GM23248 (cell line): ENCODE measurements around the gene ATP8A2. TPM values are rescaled to one million over a fixed set of nuclear protein-coding genes. Genes with fewer than 3 reads are reported as not detected.

Experiments
- DNase-seq: peaks from one replicate; pipeline ENCODE4 v3.0.0-alpha.2; 2015
- H2AFZ ChIP-seq: fragments of 200-600 bp; sonication (generic); 2 replicates; pipeline ENCODE4 v1.6.1; 2016; ENCODE audit warnings: antibody characterized with exemption
- H3F3A ChIP-seq: fragments of 200-600 bp; sonication (generic); 2 replicates; pipeline ENCODE4 v1.6.1; 2016; ENCODE audit warnings: mild to moderate bottlenecking, antibody characterized with exemption, mixed run types; ENCODE audit not compliant: insufficient read depth
- H3K27ac ChIP-seq: fragments of 200-600 bp; sonication (generic); 2 replicates; pipeline ENCODE4 v1.5.1; 2016; ENCODE audit warnings: mild to moderate bottlenecking
- H3K27me3 ChIP-seq: fragments of 200-600 bp; sonication (generic); replicated peaks from 2 replicates; pipeline ENCODE4 v1.6.1; 2016; ENCODE audit warnings: mild to moderate bottlenecking; ENCODE audit not compliant: insufficient read depth
- H3K36me3 ChIP-seq: fragments of 200-600 bp; sonication (generic); 2 replicates; pipeline ENCODE4 v1.6.1; 2016; ENCODE audit warnings: low read depth, mild to moderate bottlenecking
- H3K4me1 ChIP-seq: fragments of 200-600 bp; sonication (generic); 2 replicates; pipeline ENCODE4 v1.6.1; 2016; ENCODE audit warnings: mild to moderate bottlenecking; ENCODE audit not compliant: insufficient read depth
- H3K4me2 ChIP-seq: fragments of 200-600 bp; sonication (generic); one replicate; pipeline ENCODE4 v1.6.1; 2016; ENCODE audit warnings: mild to moderate bottlenecking; ENCODE audit not compliant: unreplicated experiment
- H3K4me3 ChIP-seq: fragments of 200-600 bp; sonication (generic); 2 replicates; pipeline ENCODE4 v1.5.1; 2016; ENCODE audit warnings: mild to moderate bottlenecking
- H3K79me2 ChIP-seq: fragments of 200-600 bp; sonication (generic); 2 replicates; pipeline ENCODE4 v1.6.1; 2016; ENCODE audit warnings: mild to moderate bottlenecking; ENCODE audit not compliant: insufficient read depth
- H3K9ac ChIP-seq: fragments of 200-600 bp; sonication (generic); 2 replicates; pipeline ENCODE4 v1.6.1; 2016; ENCODE audit warnings: mild to moderate bottlenecking
- H3K9me2 ChIP-seq: fragments of 200-600 bp; sonication (generic); 2 replicates; pipeline ENCODE4 v1.6.1; 2016; ENCODE audit warnings: mixed run types, mild to moderate bottlenecking, moderate library complexity; ENCODE audit not compliant: insufficient read depth
- H3K9me3 ChIP-seq: fragments of 200-600 bp; sonication (generic); one replicate; pipeline ENCODE4 v1.6.1; 2017; ENCODE audit warnings: low read depth
- H4K20me1 ChIP-seq: fragments of 200-600 bp; sonication (generic); 2 replicates; pipeline ENCODE4 v1.6.0; 2016; ENCODE audit not compliant: insufficient read depth
- EZH2 ChIP-seq: fragments of 200-600 bp; sonication (generic); IDR thresholded peaks from 2 replicates; pipeline ENCODE4 v1.6.1; 2018; ENCODE audit warnings: antibody characterized with exemption, mild to moderate bottlenecking; ENCODE audit not compliant: insufficient read depth, poor library complexity, severe bottlenecking
- EZH2phosphoT487 ChIP-seq: fragments of 200-600 bp; sonication (generic); IDR thresholded peaks from 2 replicates; pipeline ENCODE4 v1.6.1; 2018; ENCODE audit warnings: antibody characterized with exemption, moderate library complexity, mild to moderate bottlenecking, low read depth; ENCODE audit not compliant: insufficient read depth
- WGBS, 2 experiments: methylation state at CpG; one replicate each; pipeline ENCODE4 v1.1.6; 2015 to 2017; ENCODE audit warnings: low lambda C conversion rate in 2 of 2, low coverage in 1 of 2; ENCODE audit errors: missing lambda C conversion rate in 2 of 2; 5-methylcytosine and 5-hydroxymethylcytosine counted together
- in situ Hi-C: fragments of 300-500 bp; cut with MboI; formaldehyde crosslinking; loops from 2 replicates; pipeline ENCODE4 v1.15.0; 2020
- polyA plus RNA-seq: library from polyadenylated mRNA; unstranded; fragments of >200 nt; fragmentation: Nextera tagmentation; extraction: Ambion mirVana; gene quantifications from 2 replicates; pipeline ENCODE4 v1.2.1, GENCODE V29; 2016
- total RNA-seq: library from RNA; depleted of rRNA; stranded (reverse); fragments of >200 nt; shearing (Covaris generic); gene quantifications from 2 replicates; pipeline ENCODE4 v1.2.3, GENCODE V29; 2014

Gene ATP8A2
- total and polyA plus RNA-seq, 2 experiments from 2014 or later, result under 0.01 to 0.05 TPM

- no peaks in the 10 kb centered on the region for H3K9me3 ChIP-seq
- H3K79me2 ChIP-seq, result no peaks in the 10 kb centered on the region
- no peaks in the 10 kb centered on the region for H3K9me2 ChIP-seq
- no peak for DNase-seq
- H3K4me3 ChIP-seq, result no peak overlapping the region
- no peak overlapping the region for H2AFZ ChIP-seq
- H3K36me3 ChIP-seq, result no peaks in the 10 kb centered on the region
- no peak overlapping the region for H3K27ac ChIP-seq
- TF ChIP-seq EZH2phosphoT487 (no peak), EZH2 (no peak)
- 32% methylated on average over 1 of the region's 1 CpG for WGBS, 2 experiments
- no peak overlapping the region for H3K9ac ChIP-seq
- in situ Hi-C loops, result no loop called here
- no peaks in the 10 kb centered on the region for H3F3A ChIP-seq
- no peaks in the 10 kb centered on the region for H4K20me1 ChIP-seq
- H3K4me2 ChIP-seq, result no peak overlapping the region
- H3K27me3 ChIP-seq, result no peaks in the 10 kb centered on the region
- H3K4me1 ChIP-seq, result no peaks in the 10 kb centered on the region
Measured at GRCh38 chr13:25833761-25834160, 462.0 kb downstream of the ATP8A2 start.

DNA sequence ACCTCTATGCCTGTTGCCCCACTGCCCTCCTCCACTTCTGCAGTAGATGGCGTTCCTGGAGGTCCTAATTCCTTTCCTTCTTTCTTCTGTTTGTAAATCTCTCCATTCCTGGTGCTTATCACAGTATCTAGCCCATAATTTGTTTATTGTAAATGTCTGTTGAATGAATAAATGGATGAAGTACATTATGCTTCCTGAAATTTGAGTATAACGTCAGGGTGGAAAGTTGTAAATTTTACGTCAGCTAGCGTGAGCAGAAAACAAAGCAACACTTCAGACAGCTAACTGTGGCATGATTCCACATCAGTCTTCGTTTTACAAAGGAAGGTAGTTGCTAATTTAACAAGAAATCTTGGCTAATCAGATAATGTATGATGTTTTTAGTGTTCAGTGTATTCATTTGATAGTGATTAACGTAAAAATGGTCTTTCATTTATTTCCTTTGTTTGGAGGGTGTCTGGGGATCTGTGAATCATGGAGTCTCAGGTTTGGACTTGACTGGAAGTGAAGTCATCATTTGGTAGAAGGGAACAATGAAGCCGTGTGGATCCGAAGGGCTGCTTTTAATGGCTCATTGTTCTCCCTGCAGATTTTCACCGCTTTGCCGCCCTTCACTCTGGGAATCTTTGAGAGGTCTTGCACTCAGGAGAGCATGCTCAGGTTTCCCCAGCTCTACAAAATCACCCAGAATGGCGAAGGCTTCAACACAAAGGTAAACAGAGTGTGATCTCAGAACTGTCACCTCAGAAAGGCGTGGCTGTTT is 465.0 kb downstream of the ATP8A2 start:
- TF ChIP-seq EZH2 (no peak), EZH2phosphoT487 (no peak)
- in situ Hi-C loops, result no loop called here
- no peak overlapping the region for H3K4me3 ChIP-seq
- no peak overlapping the region for H3K27ac ChIP-seq
- H3K4me1 ChIP-seq, result no peaks in the 10 kb centered on the region
- no peaks in the 10 kb centered on the region for H3K27me3 ChIP-seq
- H2AFZ ChIP-seq, result no peak overlapping the region
- no peaks in the 10 kb centered on the region for H3K36me3 ChIP-seq
- H3F3A ChIP-seq, result no peaks in the 10 kb centered on the region
- H4K20me1 ChIP-seq, result no peaks in the 10 kb centered on the region
- no peaks in the 10 kb centered on the region for H3K9me3 ChIP-seq
- H3K4me2 ChIP-seq, result no peak overlapping the region
- no peaks in the 10 kb centered on the region for H3K79me2 ChIP-seq
- H3K9ac ChIP-seq, result no peak overlapping the region
- WGBS, 2 experiments, result 45 to 46% methylated on average over 12 of the region's 12 CpGs
- no peak for DNase-seq
- no peaks in the 10 kb centered on the region for H3K9me2 ChIP-seq

DNA sequence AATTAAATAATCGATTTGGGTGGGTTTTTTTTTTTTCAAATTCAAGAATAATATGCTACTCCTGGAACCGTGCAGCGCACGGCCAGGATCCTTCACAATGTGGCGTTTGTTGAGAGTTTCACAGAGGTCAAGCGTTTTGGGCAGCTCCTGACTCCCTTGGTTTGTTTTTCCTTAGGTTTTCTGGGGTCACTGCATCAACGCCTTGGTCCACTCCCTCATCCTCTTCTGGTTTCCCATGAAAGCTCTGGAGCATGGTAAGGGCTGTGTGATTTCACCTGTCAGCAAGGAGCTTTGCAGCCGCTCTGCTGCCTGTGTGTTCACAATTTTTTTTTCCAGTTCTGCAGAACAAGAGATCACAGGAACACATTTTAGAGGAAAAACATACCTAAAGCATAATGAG is 467.6 kb downstream of the ATP8A2 start:
- Histone ChIP-seq H2AFZ (no peak overlapping the region), H3K9ac (no peak overlapping the region), H3K4me1 (no peaks in the 10 kb centered on the region), H3F3A (no peaks in the 10 kb centered on the region), H3K4me2 (no peak overlapping the region), H3K9me3 (no peaks in the 10 kb centered on the region), H3K4me3 (no peak overlapping the region), H3K9me2 (no peaks in the 10 kb centered on the region), H4K20me1 (no peaks in the 10 kb centered on the region), H3K27me3 (no peaks in the 10 kb centered on the region), H3K27ac (no peak overlapping the region), H3K79me2 (no peaks in the 10 kb centered on the region), H3K36me3 (no peaks in the 10 kb centered on the region)
- no peak for DNase-seq
- WGBS, 2 experiments, result 47 to 53% methylated on average over 8 of the region's 8 CpGs
- TF ChIP-seq EZH2phosphoT487 (no peak), EZH2 (no peak)
- in situ Hi-C loops, result no loop called here

DNA sequence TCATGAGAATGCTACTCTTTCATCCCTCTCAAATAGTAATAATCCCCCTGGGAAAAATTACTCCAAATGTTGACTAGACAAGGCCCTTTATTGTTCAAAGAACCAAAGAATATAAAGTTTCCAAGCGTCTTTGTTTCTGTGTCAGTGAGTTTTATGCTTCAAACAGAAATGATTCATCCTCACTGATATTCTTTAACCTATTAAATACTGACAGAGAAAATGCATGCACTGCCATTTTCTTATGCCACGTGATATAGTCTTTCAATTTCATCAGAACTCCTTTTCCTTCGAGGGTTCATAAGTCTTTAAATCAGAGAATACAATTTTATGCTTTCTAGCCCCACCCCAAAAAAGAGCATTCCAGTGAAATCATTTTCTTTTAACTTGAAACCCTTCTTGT is 468.5 kb downstream of the ATP8A2 start:
- H3K79me2 ChIP-seq, result no peaks in the 10 kb centered on the region
- no peak for TF ChIP-seq EZH2
- TF ChIP-seq EZH2phosphoT487, result no peak
- no peak overlapping the region for H2AFZ ChIP-seq
- H3K9ac ChIP-seq, result no peak overlapping the region
- no peak overlapping the region for H3K27ac ChIP-seq
- no peak overlapping the region for H3K4me3 ChIP-seq
- H3K36me3 ChIP-seq, result no peaks in the 10 kb centered on the region
- H3K4me1 ChIP-seq, result no peaks in the 10 kb centered on the region
- in situ Hi-C loops, result no loop called here
- H3K4me2 ChIP-seq, result no peak overlapping the region
- DNase-seq, result no peak
- no peaks in the 10 kb centered on the region for H3K9me2 ChIP-seq
- H3K27me3 ChIP-seq, result no peaks in the 10 kb centered on the region
- H3K9me3 ChIP-seq, result no peaks in the 10 kb centered on the region
- H3F3A ChIP-seq, result no peaks in the 10 kb centered on the region
- WGBS, 2 experiments, result 15 to 20% methylated on average over 3 of the region's 3 CpGs
- H4K20me1 ChIP-seq, result no peaks in the 10 kb centered on the region

DNA sequence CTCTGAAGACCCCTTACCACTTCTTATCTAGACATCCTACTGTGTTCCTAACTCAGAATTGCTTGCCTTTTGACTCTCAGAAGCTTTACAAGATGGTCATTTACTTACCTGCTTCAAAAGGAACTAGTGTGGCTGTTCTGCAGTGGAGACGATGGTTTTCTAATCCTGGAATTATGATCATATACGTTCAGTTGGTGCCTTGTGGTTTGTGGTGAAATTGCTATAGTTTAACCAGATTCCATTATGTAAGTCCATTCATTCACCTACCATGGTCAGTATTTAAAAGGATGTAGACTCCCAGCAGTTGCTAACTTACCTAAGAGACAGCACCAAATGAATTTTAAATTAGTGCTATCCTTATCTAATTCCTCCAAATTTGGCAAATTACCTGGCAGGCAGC is 469.2 kb downstream of the ATP8A2 start:
- Histone ChIP-seq H4K20me1 (no peaks in the 10 kb centered on the region), H3K79me2 (no peaks in the 10 kb centered on the region), H3K27ac (no peak overlapping the region), H3K4me3 (no peak overlapping the region), H3K9ac (no peak overlapping the region), H3K36me3 (no peaks in the 10 kb centered on the region), H3K4me2 (no peak overlapping the region), H3K9me2 (no peaks in the 10 kb centered on the region), H2AFZ (no peak overlapping the region), H3K27me3 (no peaks in the 10 kb centered on the region), H3K9me3 (no peaks in the 10 kb centered on the region), H3F3A (no peaks in the 10 kb centered on the region), H3K4me1 (no peaks in the 10 kb centered on the region)
- in situ Hi-C loops, result no loop called here
- WGBS, 2 experiments, result 15 to 24% methylated on average over 2 of the region's 2 CpGs
- DNase-seq, result no peak
- TF ChIP-seq EZH2phosphoT487 (no peak), EZH2 (no peak)
